PC-3 (cell line): Measurements from ENCODE around the gene MAP1S. TPM values are rescaled to one million over a fixed set of nuclear protein-coding genes. Genes with fewer than 3 reads are reported as not detected.

Source experiments
- ATAC-seq: fragments of 200-7000 bp; cut with Tn5 transposase; 2 replicates; pipeline ENCODE4 v1.9.1; 2020; ENCODE audit warnings: mild to moderate bottlenecking, moderate library complexity
- BruUV-seq: library from RNA; stranded (reverse); fragments of 400-500 nt; replicated peaks from 2 replicates; lab custom pipeline; 2021; lab: Mats Ljungman, UMichigan
- CTCF ChIA-PET: fragments of 300-600 bp; sonication (Branson Sonifier 250); formaldehyde crosslinking; loops from one replicate; lab custom pipeline; 2022; ENCODE audit warnings: antibody characterized with exemption; lab: Charles Lee
- POLR2A ChIA-PET: fragments of 300-600 bp; sonication (Branson Sonifier 250); formaldehyde crosslinking; loops from one replicate; lab custom pipeline; 2022; ENCODE audit warnings: antibody characterized with exemption; ENCODE audit not compliant: unreplicated experiment; lab: Charles Lee
- DNase-seq: peaks from one replicate; pipeline ENCODE4 v3.0.0-alpha.2; 2015
- H2AFZ ChIP-seq: fragments of 300-600 bp; sonication (generic); 2 replicates; pipeline ENCODE4 v1.6.0; 2016; ENCODE audit warnings: antibody characterized with exemption, low read length
- H3F3A ChIP-seq: fragments of 300-600 bp; sonication (generic); one replicate; pipeline ENCODE4 v1.6.0; 2017; ENCODE audit warnings: antibody characterized with exemption, low read length, control low read depth, mild to moderate bottlenecking; ENCODE audit not compliant: unreplicated experiment
- H3K27ac ChIP-seq: fragments of 300-600 bp; sonication (generic); 2 replicates; pipeline ENCODE4 v1.5.1; 2016; ENCODE audit warnings: mild to moderate bottlenecking, low read length
- H3K27me3 ChIP-seq: fragments of 300-600 bp; sonication (generic); 2 replicates; pipeline ENCODE4 v1.6.1; 2016; ENCODE audit warnings: low read length, mixed read lengths
- H3K36me3 ChIP-seq: fragments of 300-600 bp; sonication (generic); 2 replicates; pipeline ENCODE4 v1.6.1; 2016; ENCODE audit warnings: low read depth, mixed run types, low read length, mixed read lengths
- H3K4me1 ChIP-seq: fragments of 300-600 bp; sonication (generic); 2 replicates; pipeline ENCODE4 v1.5.1; 2016; ENCODE audit warnings: low read length; ENCODE audit not compliant: insufficient read depth
- H3K4me2 ChIP-seq: fragments of 300-600 bp; sonication (generic); 2 replicates; pipeline ENCODE4 v1.6.0; 2016; ENCODE audit warnings: low read length
- H3K4me3 ChIP-seq: fragments of 300-600 bp; sonication (generic); 2 replicates; pipeline ENCODE4 v1.5.1; 2016; ENCODE audit warnings: mild to moderate bottlenecking, low read length, mixed read lengths
- H3K79me2 ChIP-seq: fragments of 300-600 bp; sonication (generic); 2 replicates; pipeline ENCODE4 v1.6.1; 2017; ENCODE audit warnings: low read length, mixed read lengths
- H3K9ac ChIP-seq: fragments of 300-600 bp; sonication (generic); 2 replicates; pipeline ENCODE4 v1.6.0; 2016; ENCODE audit warnings: mild to moderate bottlenecking, low read length
- H3K9me2 ChIP-seq: fragments of 300-600 bp; sonication (generic); replicated peaks from 2 replicates; pipeline ENCODE4 v1.6.1; 2016; ENCODE audit warnings: mixed run types, low read length, mixed read lengths
- H3K9me3 ChIP-seq: fragments of 300-600 bp; sonication (generic); 2 replicates; pipeline ENCODE4 v1.6.1; 2016; ENCODE audit warnings: low read length, mixed read lengths
- H4K20me1 ChIP-seq: fragments of 300-600 bp; sonication (generic); 2 replicates; pipeline ENCODE4 v1.6.1; 2016; ENCODE audit warnings: low read length, mixed read lengths
- EZH2 ChIP-seq: fragments of 300-600 bp; sonication (generic); IDR thresholded peaks from one replicate; pipeline ENCODE4 v1.6.1; 2017; ENCODE audit warnings: antibody characterized with exemption, mild to moderate bottlenecking, low read length; ENCODE audit not compliant: unreplicated experiment
- EZH2phosphoT487 ChIP-seq: fragments of 300-600 bp; sonication (generic); IDR thresholded peaks from 2 replicates; pipeline ENCODE4 v1.6.1; 2018; ENCODE audit warnings: mild to moderate bottlenecking, antibody characterized with exemption, low read length, borderline replicate concordance
- intact Hi-C: fragments of 100-400 bp; cut with micrococcal nuclease; formaldehyde crosslinking; loops from 2 replicates; pipeline ENCODE4 v1.9.0; 2023
- total RNA-seq: library from RNA; depleted of rRNA; stranded (reverse); fragments of >200 nt; gene quantifications from 2 replicates; pipeline ENCODE4 v1.2.3, GENCODE V29; 2014
- TF ChIP-seq, protein P1 (sequence below): fragments of 300-600 bp; sonication (generic); conservative IDR thresholded peaks from 2 replicates; pipeline ENCODE4 v1.5.1; 2017; ENCODE audit warnings: antibody characterized with exemption, low read depth, mild to moderate bottlenecking, low read length

The MAP1S gene
- total RNA-seq, 1 experiment from 2014 or later = 25.4 TPM

DNA sequence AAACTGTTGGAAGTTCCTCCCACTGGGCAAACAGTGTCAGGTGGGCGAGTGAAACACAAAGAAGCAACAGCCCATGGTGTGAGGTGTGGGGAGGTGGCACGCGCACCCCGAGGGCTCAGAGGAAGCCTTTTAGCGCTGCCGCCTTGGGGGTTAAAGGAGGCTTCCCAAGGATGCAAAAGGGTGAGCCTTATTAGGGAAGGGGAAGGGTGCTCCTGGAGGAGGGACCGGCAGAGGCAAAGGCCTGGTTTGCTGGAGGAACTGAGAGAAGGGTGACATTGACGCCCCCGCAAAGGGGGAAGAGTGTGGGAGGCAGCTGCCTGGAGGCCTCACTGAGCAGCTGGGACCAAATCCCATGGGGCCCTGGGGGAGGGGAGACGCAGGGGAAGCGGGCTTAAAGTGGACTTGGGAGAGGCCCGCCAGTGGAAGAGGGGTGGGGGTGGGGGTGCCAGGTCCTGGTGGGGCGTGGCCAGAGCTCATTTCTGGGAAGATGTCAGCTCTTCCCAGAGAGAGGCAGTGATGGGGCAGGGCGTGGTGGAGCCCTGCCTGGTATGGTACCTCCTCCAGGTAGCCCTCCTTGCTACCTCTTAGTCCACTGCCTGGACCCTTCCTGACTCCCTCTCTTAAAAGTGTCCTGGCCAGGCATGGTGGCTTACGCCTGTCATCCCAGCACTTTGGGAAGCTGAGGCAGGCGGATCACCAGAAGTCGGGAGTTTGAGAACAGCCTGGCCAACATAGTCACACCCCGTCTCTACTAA is 20.0 kb downstream of the MAP1S start:
- ATAC-seq (no peak), DNase-seq (no peak)
- no peak overlapping the region for H3K4me3 ChIP-seq
- no TSS peak for BruUV-seq
- H2AFZ ChIP-seq = no peak overlapping the region
- no peaks in the 10 kb centered on the region for H3K4me1 ChIP-seq
- POLR2A ChIA-PET = no interaction called here
- H3K27ac ChIP-seq = no peak overlapping the region
- H3F3A ChIP-seq = no peaks in the 10 kb centered on the region
- H3K4me2 ChIP-seq = no peak overlapping the region
- CTCF ChIA-PET = no interaction called here
- H3K9me2 ChIP-seq = no peaks in the 10 kb centered on the region
- peaks cover 5% of the 10 kb centered on the region; the same call in 1 of the 2 replicates for H3K36me3 ChIP-seq
- H4K20me1 ChIP-seq = no peaks in the 10 kb centered on the region
- TF ChIP-seq EZH2 = no peak
- no peaks in the 10 kb centered on the region for H3K9me3 ChIP-seq
- intact Hi-C loops = no loop called here
- H3K27me3 ChIP-seq = no peaks in the 10 kb centered on the region
- no peaks in the 10 kb centered on the region for H3K79me2 ChIP-seq
- no peak overlapping the region for H3K9ac ChIP-seq

DNA sequence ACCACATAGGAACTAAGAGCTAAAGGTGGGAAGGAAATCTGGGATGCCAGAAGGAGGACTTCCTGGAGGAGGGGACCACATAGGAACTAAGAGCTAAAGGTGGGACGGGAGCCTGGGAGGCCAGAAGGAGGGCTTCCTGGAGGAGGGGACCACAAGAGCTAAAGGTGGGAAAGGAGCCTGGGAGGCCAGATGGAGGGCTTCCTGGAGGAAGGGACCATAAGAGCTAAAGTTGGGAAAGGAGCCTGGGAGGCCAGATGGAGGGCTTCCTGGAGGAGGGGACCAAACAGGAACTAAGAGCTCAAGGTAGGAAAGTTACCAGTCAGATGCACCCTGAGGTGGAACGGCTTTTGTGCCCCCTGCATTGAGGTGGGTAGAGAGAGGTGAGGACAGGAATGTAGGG is 22.2 kb downstream of the MAP1S start:
- no peak overlapping the region for H3K9ac ChIP-seq
- intact Hi-C loops = no loop called here
- no peaks in the 10 kb centered on the region for H3K27me3 ChIP-seq
- no peaks in the 10 kb centered on the region for H3K79me2 ChIP-seq
- H3K9me3 ChIP-seq = no peaks in the 10 kb centered on the region
- no peak for DNase-seq
- ATAC-seq = no peak
- no TSS peak for BruUV-seq
- no peaks in the 10 kb centered on the region for H3K4me1 ChIP-seq
- no peaks in the 10 kb centered on the region for H3F3A ChIP-seq
- no peak overlapping the region for H2AFZ ChIP-seq
- no peak overlapping the region for H3K4me3 ChIP-seq
- no peaks in the 10 kb centered on the region for H4K20me1 ChIP-seq
- no peaks in the 10 kb centered on the region for H3K9me2 ChIP-seq
- ChIA-PET POLR2A (interaction anchor here (0.6 kb wide), 2 partner anchors 283 to 1587 kb away, joined by 3 to 10 read pairs; no protein-coding TSS in a partner anchor), CTCF (interaction anchor here (0.7 kb wide), 2 partner anchors 12 to 25 kb away, joined by 3 read pairs; no protein-coding TSS in a partner anchor)
- TF ChIP-seq, protein P1, sequence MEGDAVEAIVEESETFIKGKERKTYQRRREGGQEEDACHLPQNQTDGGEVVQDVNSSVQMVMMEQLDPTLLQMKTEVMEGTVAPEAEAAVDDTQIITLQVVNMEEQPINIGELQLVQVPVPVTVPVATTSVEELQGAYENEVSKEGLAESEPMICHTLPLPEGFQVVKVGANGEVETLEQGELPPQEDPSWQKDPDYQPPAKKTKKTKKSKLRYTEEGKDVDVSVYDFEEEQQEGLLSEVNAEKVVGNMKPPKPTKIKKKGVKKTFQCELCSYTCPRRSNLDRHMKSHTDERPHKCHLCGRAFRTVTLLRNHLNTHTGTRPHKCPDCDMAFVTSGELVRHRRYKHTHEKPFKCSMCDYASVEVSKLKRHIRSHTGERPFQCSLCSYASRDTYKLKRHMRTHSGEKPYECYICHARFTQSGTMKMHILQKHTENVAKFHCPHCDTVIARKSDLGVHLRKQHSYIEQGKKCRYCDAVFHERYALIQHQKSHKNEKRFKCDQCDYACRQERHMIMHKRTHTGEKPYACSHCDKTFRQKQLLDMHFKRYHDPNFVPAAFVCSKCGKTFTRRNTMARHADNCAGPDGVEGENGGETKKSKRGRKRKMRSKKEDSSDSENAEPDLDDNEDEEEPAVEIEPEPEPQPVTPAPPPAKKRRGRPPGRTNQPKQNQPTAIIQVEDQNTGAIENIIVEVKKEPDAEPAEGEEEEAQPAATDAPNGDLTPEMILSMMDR = no peak
- no peak for TF ChIP-seq EZH2
- no peak for TF ChIP-seq EZH2phosphoT487
- no peak overlapping the region for H3K27ac ChIP-seq
- no peak overlapping the region for H3K4me2 ChIP-seq
- no peaks in the 10 kb centered on the region for H3K36me3 ChIP-seq

DNA sequence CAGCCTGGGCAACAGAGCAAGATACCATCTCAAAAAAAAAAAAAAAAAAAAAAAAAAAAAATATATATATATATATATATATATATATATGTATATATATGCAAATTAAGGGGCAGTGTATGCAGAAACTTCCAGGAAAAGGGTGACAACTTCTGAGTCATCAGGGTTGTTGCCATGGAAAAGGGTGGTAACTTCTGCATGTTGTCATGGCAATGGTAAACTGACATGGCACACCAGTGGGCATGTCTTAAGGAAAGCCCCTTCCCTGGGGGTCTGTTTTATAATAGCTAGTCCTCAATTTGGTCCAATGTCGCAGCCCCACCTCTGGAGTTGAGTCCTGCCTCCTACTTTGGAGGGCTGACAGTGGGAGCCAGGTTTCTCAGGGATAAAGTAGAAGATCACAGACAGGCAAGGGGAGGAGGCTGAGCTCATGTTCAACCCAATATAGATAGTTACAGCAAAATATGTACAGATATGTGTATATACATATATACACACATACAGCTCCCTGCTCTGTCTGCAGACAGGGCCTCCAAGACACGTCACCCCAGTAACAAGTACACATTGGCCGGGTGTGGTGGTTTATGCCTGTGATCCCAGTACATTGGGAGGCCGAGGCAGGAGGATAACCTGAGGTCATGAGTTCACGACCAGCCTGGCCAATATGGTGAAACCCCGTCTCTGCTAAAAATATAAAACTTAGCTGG is 24.7 kb downstream of the MAP1S start:
- Histone ChIP-seq H3K79me2 (no peaks in the 10 kb centered on the region), H3K9me3 (no peaks in the 10 kb centered on the region), H4K20me1 (no peaks in the 10 kb centered on the region), H3K36me3 (no peaks in the 10 kb centered on the region), H3K4me3 (no peak overlapping the region), H3K27me3 (no peaks in the 10 kb centered on the region), H3K4me1 (no peaks in the 10 kb centered on the region), H2AFZ (no peak overlapping the region), H3K9me2 (no peaks in the 10 kb centered on the region), H3K27ac (no peak overlapping the region), H3F3A (no peaks in the 10 kb centered on the region), H3K4me2 (no peak overlapping the region), H3K9ac (no peak overlapping the region)
- peak; percentile 36 for DNase-seq
- ATAC-seq = no peak
- POLR2A ChIA-PET = no interaction called here
- no peak for TF ChIP-seq EZH2
- TF ChIP-seq, protein P1 = no peak
- intact Hi-C loops = no loop called here
- BruUV-seq = no TSS peak
- CTCF ChIA-PET = no interaction called here
